Activated CD4-positive, alpha-beta memory T cell treated with anti-CD3 and anti-CD28 coated beads for 36 hours (primary cell): ENCODE measurements around the gene HARS2. TPM values are rescaled to one million over a fixed set of nuclear protein-coding genes. Genes with fewer than 3 reads are reported as not detected.

Experiments
- CTCF ChIA-PET: fragments of 350-600 bp; sonication (Branson Sonifier 250); formaldehyde crosslinking; loops from one replicate; lab custom pipeline; 2021; ENCODE audit warnings: antibody characterized with exemption, inconsistent platforms; lab: Charles Lee
- POLR2A ChIA-PET: fragments of 350-600 bp; sonication (Branson Sonifier 250); formaldehyde crosslinking; loops from one replicate; lab custom pipeline; 2021; ENCODE audit warnings: antibody characterized with exemption; lab: Charles Lee
- DNase-seq: peaks from one replicate; pipeline ENCODE4 v3.0.0-alpha.2; 2020
- H3K27ac Mint-ChIP-seq: one replicate; pipeline ENCODE4 v1.8.0; 2021; ENCODE audit warnings: mixed read lengths
- H3K27me3 Mint-ChIP-seq: one replicate; pipeline ENCODE4 v1.8.0; 2021; ENCODE audit warnings: mixed read lengths
- H3K36me3 Mint-ChIP-seq: one replicate; pipeline ENCODE4 v1.8.0; 2021; ENCODE audit warnings: mixed read lengths
- H3K4me1 Mint-ChIP-seq: one replicate; pipeline ENCODE4 v1.8.0; 2021; ENCODE audit warnings: low read depth, mixed read lengths
- H3K4me3 Mint-ChIP-seq: one replicate; pipeline ENCODE4 v1.8.0; 2021; ENCODE audit warnings: mild to moderate bottlenecking, mixed read lengths
- H3K9me3 Mint-ChIP-seq: one replicate; pipeline ENCODE4 v1.8.0; 2021; ENCODE audit warnings: mixed read lengths
- intact Hi-C: fragments of 100-400 bp; cut with micrococcal nuclease; formaldehyde crosslinking; loops from one replicate; pipeline ENCODE4 v1.15.1; 2023
- microRNA-seq: library from miRNA; unstranded; fragments of <30 nt; microRNA quantifications from one replicate; pipeline ENCODE4 v1.2.0, GENCODE V29; 2022; ENCODE audit warnings: borderline number of aligned reads, borderline microRNAs expressed, borderline replicate concordance
- total RNA-seq, 2 experiments: library from RNA; stranded (reverse); gene quantifications; one replicate each; pipeline ENCODE4 v1.2.3, GENCODE V29; 2021

The HARS2 gene
- total RNA-seq, 2 experiments from 2014 or later = 26.9 to 28.9 TPM

GRCh38 chr5:140734354-140734753 lies 43.1 kb downstream of the HARS2 start:
- no peak overlapping the region for H3K27ac Mint-ChIP-seq
- H3K27me3 Mint-ChIP-seq = peaks cover 33% of the 10 kb centered on the region
- H3K4me3 Mint-ChIP-seq = no peak overlapping the region
- peaks cover 5% of the 10 kb centered on the region for H3K9me3 Mint-ChIP-seq
- CTCF ChIA-PET = no interaction called here
- no peaks in the 10 kb centered on the region for H3K36me3 Mint-ChIP-seq
- DNase-seq = no peak
- intact Hi-C loops = no loop called here
- no peaks in the 10 kb centered on the region for H3K4me1 Mint-ChIP-seq
- POLR2A ChIA-PET = no interaction called here

- Mint-ChIP-seq H3K9me3 (peaks cover 15% of the 10 kb centered on the region), H3K4me3 (no peak overlapping the region), H3K27ac (no peak overlapping the region), H3K4me1 (no peaks in the 10 kb centered on the region), H3K27me3 (peaks cover 28% of the 10 kb centered on the region), H3K36me3 (no peaks in the 10 kb centered on the region)
- intact Hi-C loops = no loop called here
- POLR2A ChIA-PET = no interaction called here
- CTCF ChIA-PET = no interaction called here
- no peak for DNase-seq
Measured at GRCh38 chr5:140737486-140737885, 46.2 kb downstream of the HARS2 start.

GRCh38 chr5:140741967-140742366 lies 50.7 kb downstream of the HARS2 start:
- POLR2A ChIA-PET = no interaction called here
- Mint-ChIP-seq H3K9me3 (peaks cover 32% of the 10 kb centered on the region), H3K4me1 (no peaks in the 10 kb centered on the region), H3K36me3 (no peaks in the 10 kb centered on the region), H3K27ac (no peak overlapping the region), H3K4me3 (no peak overlapping the region), H3K27me3 (peaks cover 4% of the 10 kb centered on the region)
- no peak for DNase-seq
- CTCF ChIA-PET = no interaction called here
- intact Hi-C loops = no loop called here

Small RNAs within 50 kb of the gene (microRNA-seq; reads per million reads assigned to microRNA genes)
- not detected for gene MIR3655

Other genes with a start within 250 kb of the HARS2 start
- 10 to 100 TPM; 15.7 to 16.6 TPM for gene EIF4EBP3, start 143.8 kb upstream of the HARS2 start, total RNA-seq
- 10 to 100 TPM; 46.0 to 46.7 TPM for gene SRA1, start 134.0 kb upstream of the HARS2 start, total RNA-seq
- 10 to 100 TPM; 16.3 to 16.8 TPM for gene APBB3, start 126.9 kb upstream of the HARS2 start, total RNA-seq
- 10 to 100 TPM; 68.7 to 69.7 TPM for gene SLC35A4, start 126.6 kb upstream of the HARS2 start, total RNA-seq
- gene CD14, start 58.3 kb upstream of the HARS2 start, total RNA-seq = under 1 TPM; 0.39 to 0.62 TPM
- 10 to 100 TPM; 33.7 to 33.8 TPM for gene TMCO6, start 52.0 kb upstream of the HARS2 start, total RNA-seq
- 10 to 100 TPM; 63.8 to 69.4 TPM for gene NDUFA2, start 43.8 kb upstream of the HARS2 start, total RNA-seq
- 100 to 1,000 TPM; 103 to 104 TPM for gene IK, start 43.6 kb upstream of the HARS2 start, total RNA-seq
- gene WDR55, start 26.6 kb upstream of the HARS2 start, total RNA-seq = 10 to 100 TPM; 30.4 to 32.1 TPM
- gene DND1, start 17.9 kb upstream of the HARS2 start, total RNA-seq = 1 to 10 TPM; 2.3 to 2.5 TPM
- 10 to 100 TPM; 91.1 to 91.7 TPM for gene HARS1, start 85 bp upstream of the HARS2 start, total RNA-seq
- gene ZMAT2, start 9.0 kb downstream of the HARS2 start, total RNA-seq = 10 to 100 TPM; 51.4 to 53.4 TPM
- not detected for gene PCDHA1, start 94.7 kb downstream of the HARS2 start, total RNA-seq
- not detected for gene PCDHA2, start 103.4 kb downstream of the HARS2 start, total RNA-seq
- not detected for gene PCDHA3, start 109.6 kb downstream of the HARS2 start, total RNA-seq
- gene PCDHA4, start 115.6 kb downstream of the HARS2 start, total RNA-seq = not detected
- not detected for gene PCDHA5, start 130.2 kb downstream of the HARS2 start, total RNA-seq
- not detected for gene PCDHA6, start 136.5 kb downstream of the HARS2 start, total RNA-seq
- gene PCDHA7, start 142.8 kb downstream of the HARS2 start, total RNA-seq = not detected
- not detected for gene PCDHA8, start 149.7 kb downstream of the HARS2 start, total RNA-seq
- not detected for gene PCDHA9, start 156.9 kb downstream of the HARS2 start, total RNA-seq
- gene PCDHA10, start 164.4 kb downstream of the HARS2 start, total RNA-seq = not detected
- gene PCDHA11, start 177.5 kb downstream of the HARS2 start, total RNA-seq = not detected
- not detected for gene PCDHA12, start 183.9 kb downstream of the HARS2 start, total RNA-seq
- gene PCDHA13, start 190.7 kb downstream of the HARS2 start, total RNA-seq = not detected
- not detected for gene PCDHAC1, start 234.8 kb downstream of the HARS2 start, total RNA-seq